Activated CD8-positive, alpha-beta T cell treated with anti-CD3 and anti-CD28 coated beads for 36 hours (primary cell): ENCODE data around the gene GATA2. TPM values are rescaled to one million over a fixed set of nuclear protein-coding genes. Genes with fewer than 3 reads are reported as not detected.
A peak's percentile ranks its signal among the peaks of the same experiment; 100 is the strongest.

Source experiments
- ATAC-seq: fragments of 200-7000 bp; cut with Tn5 transposase; one replicate; pipeline ENCODE4 v1.10.0; 2021; ENCODE audit warnings: mild to moderate bottlenecking, moderate library complexity
- CTCF ChIA-PET: fragments of 350-600 bp; sonication (Branson Sonifier 250); formaldehyde crosslinking; loops from one replicate; lab custom pipeline; 2021; ENCODE audit warnings: antibody characterized with exemption; lab: Charles Lee
- POLR2A ChIA-PET: fragments of 350-600 bp; sonication (Branson Sonifier 250); formaldehyde crosslinking; loops from one replicate; lab custom pipeline; 2021; ENCODE audit warnings: antibody characterized with exemption; lab: Charles Lee
- DNase-seq: peaks from one replicate; pipeline ENCODE4 v3.0.0-alpha.2; 2020
- H3K27ac Mint-ChIP-seq: one replicate; pipeline ENCODE4 v1.8.0; 2021; ENCODE audit warnings: mild to moderate bottlenecking, mixed read lengths
- H3K27me3 Mint-ChIP-seq: one replicate; pipeline ENCODE4 v1.8.0; 2021; ENCODE audit warnings: mixed read lengths
- H3K36me3 Mint-ChIP-seq: one replicate; pipeline ENCODE4 v1.8.0; 2021; ENCODE audit warnings: low read depth, mixed read lengths
- H3K4me1 Mint-ChIP-seq: one replicate; pipeline ENCODE4 v1.8.0; 2021; ENCODE audit warnings: low read depth, mixed read lengths
- H3K4me3 Mint-ChIP-seq: one replicate; pipeline ENCODE4 v1.8.0; 2021; ENCODE audit warnings: mild to moderate bottlenecking, moderate library complexity, mixed read lengths
- H3K9me3 Mint-ChIP-seq: one replicate; pipeline ENCODE4 v1.8.0; 2021; ENCODE audit warnings: mixed read lengths
- intact Hi-C: fragments of 100-400 bp; cut with micrococcal nuclease; formaldehyde crosslinking; loops from one replicate; pipeline ENCODE4 v1.10.0; 2022
- total RNA-seq, 2 experiments: library from RNA; stranded (reverse); gene quantifications; one replicate each; pipeline ENCODE4 v1.2.3, GENCODE V29; 2021
- TF ChIP-seq, protein P1 (sequence below): fragments of 200-600 bp; IDR thresholded peaks from one replicate; pipeline ENCODE4 v1.8.0; 2022; ENCODE audit warnings: antibody characterized with exemption, mild to moderate bottlenecking

The GATA2 gene
- total RNA-seq, 2 experiments from 2014 or later: not detected

DNA sequence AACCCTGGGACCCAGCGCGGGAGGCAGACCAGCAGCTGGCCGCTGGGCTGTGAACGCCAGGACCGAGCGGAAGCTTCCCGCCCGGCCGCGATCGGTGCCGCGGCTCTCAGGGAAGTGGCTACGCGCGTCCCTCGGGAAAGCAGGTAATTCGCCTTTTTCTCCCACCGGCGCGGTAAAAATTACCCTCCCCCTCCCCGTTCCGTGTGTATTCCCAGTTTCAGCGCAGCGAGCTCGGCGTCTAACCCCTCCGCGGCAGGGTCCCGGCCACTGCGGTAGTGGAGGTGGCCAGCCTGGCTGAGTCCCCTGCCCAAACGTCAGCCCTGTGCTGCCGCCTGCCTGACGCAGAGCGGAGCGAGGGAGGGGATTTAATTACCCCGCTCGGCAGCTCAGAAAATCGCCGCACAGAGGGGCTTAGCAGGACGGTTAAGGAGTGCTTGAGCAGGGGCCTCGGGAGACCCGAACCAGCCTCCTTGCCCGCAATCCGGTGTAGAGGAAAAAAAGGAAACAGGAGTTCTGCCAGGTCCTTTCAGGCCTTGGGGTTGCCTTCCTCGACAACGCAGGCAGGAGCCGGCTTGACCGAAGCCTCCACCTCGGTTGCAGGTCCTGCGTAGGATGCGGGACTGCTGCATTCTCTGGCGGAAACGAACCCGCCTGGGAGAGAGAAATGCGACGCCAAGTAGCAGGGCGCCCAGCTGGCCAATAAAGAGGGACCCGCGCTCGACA, 2.9 kb downstream of the GATA2 start:
- ATAC-seq (no peak), DNase-seq (no peak)
- ChIA-PET CTCF (interaction anchor here (0.9 to 1.3 kb wide), 5 partner anchors 9 to 64 kb away, joined by 3 to 5 read pairs (median 3); no protein-coding TSS in a partner anchor), POLR2A (interaction anchor here (0.7 to 1.7 kb wide), 3 partner anchors 58 to 218 kb away, joined by 3 to 5 read pairs (median 5); no protein-coding TSS in a partner anchor)
- Mint-ChIP-seq H3K36me3 (no peaks in the 10 kb centered on the region), H3K27ac (no peak overlapping the region), H3K9me3 (no peaks in the 10 kb centered on the region), H3K4me1 (peaks cover 25% of the 10 kb centered on the region), H3K4me3 (peak overlapping the region; percentile 56), H3K27me3 (peaks cover 64% of the 10 kb centered on the region)
- TF ChIP-seq, protein P1, sequence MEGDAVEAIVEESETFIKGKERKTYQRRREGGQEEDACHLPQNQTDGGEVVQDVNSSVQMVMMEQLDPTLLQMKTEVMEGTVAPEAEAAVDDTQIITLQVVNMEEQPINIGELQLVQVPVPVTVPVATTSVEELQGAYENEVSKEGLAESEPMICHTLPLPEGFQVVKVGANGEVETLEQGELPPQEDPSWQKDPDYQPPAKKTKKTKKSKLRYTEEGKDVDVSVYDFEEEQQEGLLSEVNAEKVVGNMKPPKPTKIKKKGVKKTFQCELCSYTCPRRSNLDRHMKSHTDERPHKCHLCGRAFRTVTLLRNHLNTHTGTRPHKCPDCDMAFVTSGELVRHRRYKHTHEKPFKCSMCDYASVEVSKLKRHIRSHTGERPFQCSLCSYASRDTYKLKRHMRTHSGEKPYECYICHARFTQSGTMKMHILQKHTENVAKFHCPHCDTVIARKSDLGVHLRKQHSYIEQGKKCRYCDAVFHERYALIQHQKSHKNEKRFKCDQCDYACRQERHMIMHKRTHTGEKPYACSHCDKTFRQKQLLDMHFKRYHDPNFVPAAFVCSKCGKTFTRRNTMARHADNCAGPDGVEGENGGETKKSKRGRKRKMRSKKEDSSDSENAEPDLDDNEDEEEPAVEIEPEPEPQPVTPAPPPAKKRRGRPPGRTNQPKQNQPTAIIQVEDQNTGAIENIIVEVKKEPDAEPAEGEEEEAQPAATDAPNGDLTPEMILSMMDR: no peak
- intact Hi-C loops: loop anchor here (5.0 to 10.0 kb wide), 3 partner anchors 48 to 405 kb away; no protein-coding TSS in a partner anchor

DNA sequence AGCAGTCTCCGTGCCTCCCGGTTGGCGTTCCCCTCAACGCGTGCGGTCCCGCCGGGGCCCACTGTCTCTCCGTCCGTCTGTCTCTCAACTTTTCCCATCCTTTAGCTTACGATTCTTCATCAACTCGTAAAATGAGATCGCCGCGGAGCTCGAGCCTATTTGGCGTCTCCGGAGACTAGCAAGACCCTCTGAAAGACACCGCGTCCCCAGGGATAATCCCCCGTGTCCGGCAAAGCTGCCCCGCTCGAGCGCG, 3.4 kb downstream of the GATA2 start:
- Mint-ChIP-seq H3K4me1 (peaks cover 25% of the 10 kb centered on the region), H3K36me3 (no peaks in the 10 kb centered on the region)
- POLR2A ChIA-PET: interaction anchor here (0.7 to 1.7 kb wide), 3 partner anchors 57 to 217 kb away, joined by 3 to 5 read pairs (median 5); no protein-coding TSS in a partner anchor

DNA sequence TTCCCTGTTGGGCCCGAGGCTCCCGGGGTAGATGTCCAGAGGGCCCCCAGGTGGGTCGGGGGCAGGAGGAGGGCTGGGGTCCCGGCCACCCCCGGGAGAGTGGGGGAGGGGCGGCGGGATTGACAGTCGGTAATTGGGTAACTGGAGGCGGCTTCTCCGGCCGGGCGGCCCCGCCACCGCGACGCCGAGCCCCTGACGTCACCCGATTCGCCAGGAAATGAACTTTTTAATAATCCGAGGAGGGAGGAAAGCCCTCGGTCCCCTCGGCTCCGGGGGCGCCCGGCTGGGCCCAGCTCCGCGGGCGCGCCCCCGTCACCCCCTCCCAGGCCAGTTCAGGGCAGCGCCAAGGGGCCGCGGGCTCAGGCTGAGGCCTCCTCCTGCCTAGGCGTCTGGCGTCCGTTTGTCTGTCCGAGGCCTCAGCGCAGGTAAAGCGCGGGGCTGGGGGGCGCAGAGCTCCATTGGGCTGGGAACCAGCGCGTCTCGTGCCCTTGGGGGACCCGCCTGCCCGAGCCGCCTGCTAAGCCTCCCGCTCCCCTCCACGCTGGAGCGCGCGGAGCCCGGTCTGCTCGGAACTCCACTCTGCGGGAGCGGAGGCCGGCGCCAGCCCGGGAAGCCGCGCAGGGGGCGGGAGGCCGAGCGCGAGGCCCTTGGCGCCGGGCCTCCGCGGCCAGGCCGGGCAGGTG, 3.9 kb downstream of the GATA2 start:
- H3K27me3 Mint-ChIP-seq: peaks cover 65% of the 10 kb centered on the region
- H3K36me3 Mint-ChIP-seq: no peaks in the 10 kb centered on the region
- peaks cover 25% of the 10 kb centered on the region for H3K4me1 Mint-ChIP-seq
- H3K9me3 Mint-ChIP-seq: no peaks in the 10 kb centered on the region
- no peak overlapping the region for H3K27ac Mint-ChIP-seq
- H3K4me3 Mint-ChIP-seq: peak overlapping the region; percentile 44
- POLR2A ChIA-PET: interaction anchor here (0.7 to 1.7 kb wide), 3 partner anchors 57 to 217 kb away, joined by 3 to 5 read pairs (median 5); no protein-coding TSS in a partner anchor
- CTCF ChIA-PET: interaction anchor here (1.2 to 1.3 kb wide), 3 partner anchors 9 to 63 kb away, joined by 3 to 5 read pairs (median 4); no protein-coding TSS in a partner anchor
- ATAC-seq (peak; percentile 22), DNase-seq (peak; percentile 59)
- TF ChIP-seq, protein P1: no peak
- intact Hi-C loops: no loop called here

More for the DNA sequence above, 3.4 kb downstream of the GATA2 start:
- ATAC-seq: no peak
- DNase-seq: no peak
- Mint-ChIP-seq H3K27ac (no peak overlapping the region), H3K27me3 (peaks cover 65% of the 10 kb centered on the region), H3K9me3 (no peaks in the 10 kb centered on the region), H3K4me3 (peak overlapping the region; percentile 56)
- TF ChIP-seq, protein P1: no peak
- CTCF ChIA-PET: interaction anchor here (1.2 to 1.3 kb wide), 3 partner anchors 9 to 64 kb away, joined by 3 to 5 read pairs (median 4); no protein-coding TSS in a partner anchor
- intact Hi-C loops: no loop called here

DNA sequence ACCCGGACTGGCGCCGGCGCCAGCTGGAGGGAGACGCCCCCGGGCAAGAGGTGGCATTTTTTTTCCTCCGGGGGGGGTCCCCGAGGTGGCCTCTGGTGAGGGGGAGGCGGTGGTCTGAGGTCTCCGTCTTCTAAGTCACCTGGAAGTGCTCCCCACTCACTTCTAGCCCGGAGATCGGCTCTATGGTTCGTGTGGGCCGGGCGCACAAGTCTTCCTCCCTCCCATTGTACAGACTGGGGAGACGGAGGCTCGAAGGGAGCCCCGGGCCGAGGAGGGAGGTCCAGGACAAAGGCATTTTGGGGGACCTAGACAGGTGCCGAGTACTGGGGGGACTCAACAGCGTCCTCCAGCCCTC, 4.4 kb downstream of the GATA2 start:
- no peak overlapping the region for H3K27ac Mint-ChIP-seq
- no peaks in the 10 kb centered on the region for H3K9me3 Mint-ChIP-seq
- H3K4me1 Mint-ChIP-seq: peaks cover 29% of the 10 kb centered on the region
- DNase-seq: no peak
- intact Hi-C loops: no loop called here
- POLR2A ChIA-PET: interaction anchor here (1.7 kb wide), 1 partner anchor 61 kb away, joined by 5 read pairs; no protein-coding TSS in a partner anchor
- H3K36me3 Mint-ChIP-seq: no peaks in the 10 kb centered on the region
- TF ChIP-seq, protein P1: no peak
- H3K4me3 Mint-ChIP-seq: peak overlapping the region; percentile 44
- H3K27me3 Mint-ChIP-seq: peaks cover 69% of the 10 kb centered on the region
- no peak for ATAC-seq
- CTCF ChIA-PET: interaction anchor here (1.2 kb wide), 1 partner anchor 11 kb away, joined by 3 read pairs; no protein-coding TSS in a partner anchor
